ENCODE measurements around the gene ABR. TPM values are rescaled to one million over a fixed set of nuclear protein-coding genes. Genes with fewer than 3 reads are reported as not detected.

ABR gene
- total RNA-seq, 1 experiment from 2014 or later, result 172 TPM

GRCh38 chr17:1010586-1010985 is 169.2 kb downstream of the ABR start:
- H3K27me3 ChIP-seq (ENCODE audit: control insufficient read depth, insufficient read depth, low read length), result no peaks in the 10 kb centered on the region
- no peak for TF ChIP-seq POLR2AphosphoS5 (IDR thresholded peaks at IDR 0.05; ENCODE audit: low read depth, low read length)
- no peak for TF ChIP-seq REST (IDR thresholded peaks at IDR 0.05; ENCODE audit: insufficient read depth in 1 of 2, low read depth in 2 of 2, low read length in 1 of 2)
- TF ChIP-seq CTCF (IDR thresholded peaks at IDR 0.05), result no peak
- ATAC-seq (no peak), DNase-seq (ENCODE audit: low read depth, low spot score) (no peak)
- H3K36me3 ChIP-seq (ENCODE audit: control insufficient read depth, insufficient read depth, low read length), result no peaks in the 10 kb centered on the region
- intact Hi-C loops (cut with micrococcal nuclease; ENCODE audit: unreplicated experiment) (no loop called here), in situ Hi-C loops (cut with HindIII; ENCODE audit: low pct_unique_long_range_greater_than_20kb, low sequenced_read_pairs) (no loop called here)
- H3K4me3 ChIP-seq (ENCODE audit: low read depth in 2 of 2, low read length in 2 of 2), result no peak overlapping the region
- POLR2A ChIA-PET, result no interaction called here
- no peak overlapping the region for H3K27ac ChIP-seq (ENCODE audit: low read length)
- H3K9me3 ChIP-seq (ENCODE audit: control insufficient read depth, insufficient read depth, low read depth, low read length), result no peaks in the 10 kb centered on the region
- no TSS peak for BruUV-seq (replicated peaks)
- peaks cover 5% of the 10 kb centered on the region for H3K4me1 ChIP-seq (ENCODE audit: control insufficient read depth, insufficient read depth, low read length)
- CTCF ChIA-PET, result no interaction called here

GRCh38 chr17:1010086-1010450 is 169.7 kb downstream of the ABR start:
- Histone ChIP-seq H3K27ac (ENCODE audit: low read length) (no peak overlapping the region), H3K4me3 (ENCODE audit: low read depth in 2 of 2, low read length in 2 of 2) (no peak overlapping the region), H3K27me3 (ENCODE audit: control insufficient read depth, insufficient read depth, low read length) (no peaks in the 10 kb centered on the region), H3K9me3 (ENCODE audit: control insufficient read depth, insufficient read depth, low read depth, low read length) (no peaks in the 10 kb centered on the region), H3K36me3 (ENCODE audit: control insufficient read depth, insufficient read depth, low read length) (no peaks in the 10 kb centered on the region), H3K4me1 (ENCODE audit: control insufficient read depth, insufficient read depth, low read length) (peaks cover 10% of the 10 kb centered on the region)
- no peak for DNase-seq (ENCODE audit: low read depth, low spot score)
- TF ChIP-seq TCF7L2 (IDR thresholded peaks at IDR 0.05; ENCODE audit: low read depth, low read length), result no peak
- TF ChIP-seq CTCF (IDR thresholded peaks at IDR 0.05), result no peak
- no peak for TF ChIP-seq REST (IDR thresholded peaks at IDR 0.05; ENCODE audit: insufficient read depth in 1 of 2, low read depth in 2 of 2, low read length in 1 of 2)
- TF ChIP-seq POLR2AphosphoS5 (IDR thresholded peaks at IDR 0.05; ENCODE audit: low read depth, low read length), result no peak
- no peak for TF ChIP-seq SIN3A (IDR thresholded peaks at IDR 0.05; ENCODE audit: borderline replicate concordance, insufficient read depth, low read depth, low read length)
- intact Hi-C loops (cut with micrococcal nuclease; ENCODE audit: unreplicated experiment) (no loop called here), in situ Hi-C loops (cut with HindIII; ENCODE audit: low pct_unique_long_range_greater_than_20kb, low sequenced_read_pairs) (no loop called here)
- ChIA-PET POLR2A (no interaction called here), CTCF (no interaction called here)
- BruUV-seq (replicated peaks), result no TSS peak
- ATAC-seq, result no peak
